OCI-LY3 (cell line): Measurements from ENCODE around the gene GAL3ST2.

ENCODE experiments used
- H2AFZ ChIP-seq: fragments of 200-600, 300-600 bp; shearing (Covaris generic); 2 replicates; pipeline ENCODE4 v1.6.0; 2014; ENCODE audit warnings: antibody characterized with exemption, low read depth, low read length
- H3K27ac ChIP-seq: fragments of 200-600, 300-600 bp; sonication (generic); 2 replicates; pipeline ENCODE4 v1.5.1; 2014; ENCODE audit warnings: mild to moderate bottlenecking, low read length, moderate library complexity, mixed read lengths
- H3K27me3 ChIP-seq: fragments of 200-600, 300-600 bp; sonication (generic); 2 replicates; pipeline ENCODE4 v1.6.1; 2014; ENCODE audit warnings: low read depth, low read length, mixed read lengths
- H3K36me3 ChIP-seq: fragments of 200-600, 300-600 bp; sonication (generic); replicated peaks from 2 replicates; pipeline ENCODE3; 2014; ENCODE audit warnings: low read depth, low read length, mixed read lengths
- H3K4me1 ChIP-seq: fragments of 300-600, 200-600 bp; sonication (generic); 2 replicates; pipeline ENCODE4 v1.6.1; 2014; ENCODE audit warnings: low read length, mixed read lengths
- H3K4me2 ChIP-seq: fragments of 200-600, 300-600 bp; sonication (generic); 2 replicates; pipeline ENCODE4 v1.6.1; 2014; ENCODE audit warnings: low read length, mixed read lengths
- H3K4me3 ChIP-seq: fragments of 300-600, 200-600 bp; sonication (generic); 2 replicates; pipeline ENCODE4 v1.5.1; 2014; ENCODE audit warnings: antibody characterized with exemption, mild to moderate bottlenecking, low read length, moderate library complexity
- H3K79me2 ChIP-seq: fragments of 300-600, 200-600 bp; shearing (Covaris generic); 2 replicates; pipeline ENCODE4 v1.6.1; 2014; ENCODE audit warnings: mild to moderate bottlenecking, low read length, mixed read lengths
- H3K9ac ChIP-seq: fragments of 300-600, 200-600 bp; shearing (Covaris generic); 2 replicates; pipeline ENCODE4 v1.6.0; 2014; ENCODE audit warnings: mild to moderate bottlenecking, low read length, moderate library complexity
- H3K9me3 ChIP-seq: fragments of 200-600, 300-600 bp; shearing (Covaris generic); 2 replicates; pipeline ENCODE4 v1.6.1; 2014; ENCODE audit warnings: low read length, mixed read lengths; ENCODE audit not compliant: insufficient read depth
- H4K20me1 ChIP-seq: fragments of 200-600, 300-600 bp; sonication (generic); 2 replicates; pipeline ENCODE4 v1.6.1; 2016; ENCODE audit warnings: low read length, mixed read lengths; ENCODE audit not compliant: insufficient read depth
- EZH2phosphoT487 ChIP-seq: fragments of 200-600 bp; shearing (Covaris generic); IDR thresholded peaks from 2 replicates; pipeline ENCODE4 v1.6.1; 2018; ENCODE audit warnings: antibody characterized with exemption, mixed run types, low read depth
- TF ChIP-seq, protein P1 (sequence below): fragments of 200-600, 300-600 bp; sonication (generic); IDR thresholded peaks from 2 replicates; pipeline ENCODE4 v1.5.1; 2014; ENCODE audit warnings: antibody characterized with exemption, low read length, low read depth

The GAL3ST2 gene

GRCh38 chr2:241811201-241811951, 34.8 kb downstream of the GAL3ST2 start:
- Histone ChIP-seq H3K4me1 (peaks cover 13% of the 10 kb centered on the region), H3K79me2 (no peaks in the 10 kb centered on the region), H3K4me2 (no peak overlapping the region), H3K27me3 (no peaks in the 10 kb centered on the region), H3K9me3 (no peaks in the 10 kb centered on the region), H3K36me3 (no peaks in the 10 kb centered on the region), H3K9ac (no peak overlapping the region), H3K27ac (no peak overlapping the region), H4K20me1 (no peaks in the 10 kb centered on the region), H2AFZ (no peak overlapping the region), H3K4me3 (no peak overlapping the region)
- TF ChIP-seq, protein P1, sequence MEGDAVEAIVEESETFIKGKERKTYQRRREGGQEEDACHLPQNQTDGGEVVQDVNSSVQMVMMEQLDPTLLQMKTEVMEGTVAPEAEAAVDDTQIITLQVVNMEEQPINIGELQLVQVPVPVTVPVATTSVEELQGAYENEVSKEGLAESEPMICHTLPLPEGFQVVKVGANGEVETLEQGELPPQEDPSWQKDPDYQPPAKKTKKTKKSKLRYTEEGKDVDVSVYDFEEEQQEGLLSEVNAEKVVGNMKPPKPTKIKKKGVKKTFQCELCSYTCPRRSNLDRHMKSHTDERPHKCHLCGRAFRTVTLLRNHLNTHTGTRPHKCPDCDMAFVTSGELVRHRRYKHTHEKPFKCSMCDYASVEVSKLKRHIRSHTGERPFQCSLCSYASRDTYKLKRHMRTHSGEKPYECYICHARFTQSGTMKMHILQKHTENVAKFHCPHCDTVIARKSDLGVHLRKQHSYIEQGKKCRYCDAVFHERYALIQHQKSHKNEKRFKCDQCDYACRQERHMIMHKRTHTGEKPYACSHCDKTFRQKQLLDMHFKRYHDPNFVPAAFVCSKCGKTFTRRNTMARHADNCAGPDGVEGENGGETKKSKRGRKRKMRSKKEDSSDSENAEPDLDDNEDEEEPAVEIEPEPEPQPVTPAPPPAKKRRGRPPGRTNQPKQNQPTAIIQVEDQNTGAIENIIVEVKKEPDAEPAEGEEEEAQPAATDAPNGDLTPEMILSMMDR, result no peak
- no peak for TF ChIP-seq EZH2phosphoT487

DNA sequence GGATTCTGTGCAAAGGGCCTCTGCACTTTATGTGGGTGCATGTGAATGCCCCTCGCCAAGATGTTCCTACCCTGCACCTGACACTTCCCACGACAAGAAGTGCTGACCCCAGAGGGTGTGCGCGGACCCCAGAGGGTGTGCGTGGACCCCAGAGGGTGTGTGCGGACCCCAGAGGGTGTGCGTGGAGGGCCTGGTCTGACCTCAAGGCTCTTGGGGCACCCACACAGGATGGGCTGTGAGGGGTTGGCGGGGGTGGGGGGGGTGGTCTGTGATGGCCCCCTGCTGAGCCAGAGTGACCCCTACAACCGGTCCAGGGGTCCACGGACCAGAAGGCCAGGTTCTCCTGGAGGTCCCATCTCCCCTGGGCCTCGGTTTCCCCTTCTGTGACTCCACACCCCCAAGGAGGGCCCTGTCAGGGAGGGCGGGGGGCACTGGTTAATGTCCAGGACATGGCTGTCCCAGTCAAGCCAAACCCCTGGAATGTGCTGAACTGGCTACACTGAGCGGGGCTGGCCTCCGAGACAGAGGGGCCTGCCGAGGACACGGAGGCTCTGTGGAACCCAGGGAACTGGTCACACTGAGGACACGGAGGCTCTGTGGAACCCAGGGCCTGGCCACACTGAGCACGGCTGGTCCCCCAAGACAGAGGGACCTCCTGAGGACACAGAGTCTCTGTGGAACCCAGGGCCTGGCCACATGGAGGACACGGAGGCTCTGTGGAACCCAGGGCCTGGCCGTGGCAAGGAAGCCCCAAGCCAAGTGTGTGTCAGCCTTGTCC, 35.5 kb downstream of the GAL3ST2 start:
- Histone ChIP-seq H3K27me3 (no peaks in the 10 kb centered on the region), H3K4me3 (no peak overlapping the region), H4K20me1 (no peaks in the 10 kb centered on the region), H3K36me3 (no peaks in the 10 kb centered on the region), H3K4me2 (no peak overlapping the region), H3K79me2 (no peaks in the 10 kb centered on the region), H3K27ac (no peak overlapping the region), H3K9me3 (no peaks in the 10 kb centered on the region), H2AFZ (no peak overlapping the region), H3K9ac (no peak overlapping the region), H3K4me1 (peaks cover 13% of the 10 kb centered on the region)
- TF ChIP-seq, protein P1, result no peak
- TF ChIP-seq EZH2phosphoT487, result no peak

DNA sequence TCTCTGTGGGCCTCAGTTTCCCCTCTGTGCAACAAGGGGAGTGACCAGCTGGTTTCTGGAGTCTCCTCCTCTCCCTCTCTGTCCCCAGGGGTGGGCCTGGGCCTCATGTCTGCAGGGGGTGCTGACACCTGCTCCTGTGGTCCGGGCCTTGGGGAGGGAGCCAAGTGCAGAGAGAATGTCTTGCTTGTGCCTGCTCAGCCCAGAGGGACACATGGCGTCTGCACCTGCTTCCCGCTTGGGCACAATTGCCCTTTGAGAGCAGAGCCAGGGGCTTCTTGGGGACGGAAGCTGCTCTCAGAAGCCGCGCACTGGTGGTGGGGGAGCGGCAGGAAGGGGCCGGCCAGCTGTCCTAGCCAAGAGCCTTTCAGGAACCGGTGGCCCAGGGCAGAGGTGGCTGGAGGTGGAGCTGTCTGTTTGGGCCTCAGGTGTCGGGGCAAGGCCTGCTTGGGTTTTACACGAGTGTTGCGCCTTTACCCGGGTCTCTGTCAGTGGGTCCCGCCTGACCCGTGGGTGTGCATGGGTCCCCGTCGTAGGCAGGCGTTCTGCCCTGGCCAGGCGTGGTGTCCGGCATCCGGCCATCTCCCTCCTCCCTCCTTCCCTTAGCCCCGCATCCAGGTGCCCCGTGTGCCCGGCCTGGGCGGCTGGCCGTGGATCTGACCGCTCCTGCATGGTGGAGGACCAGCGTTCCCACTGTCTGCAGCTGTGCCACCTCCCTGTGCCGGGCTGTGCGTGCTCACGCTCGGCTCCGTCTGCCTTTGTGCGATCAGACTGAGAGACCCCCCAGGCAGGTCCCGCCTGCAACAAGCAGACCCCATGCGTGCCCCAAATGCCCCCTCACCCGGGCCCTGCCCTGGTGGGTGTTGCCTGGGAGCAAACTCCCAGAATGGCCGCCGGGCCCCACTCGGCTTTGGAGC, 36.4 kb downstream of the GAL3ST2 start:
- Histone ChIP-seq H3K27me3 (no peaks in the 10 kb centered on the region), H2AFZ (no peak overlapping the region), H3K4me3 (peak overlapping the region; percentile 54; the same call in 1 of the 2 replicates), H4K20me1 (no peaks in the 10 kb centered on the region), H3K9me3 (no peaks in the 10 kb centered on the region), H3K36me3 (no peaks in the 10 kb centered on the region), H3K79me2 (no peaks in the 10 kb centered on the region), H3K4me2 (peak overlapping the region; percentile 57), H3K9ac (no peak overlapping the region), H3K4me1 (peaks cover 13% of the 10 kb centered on the region), H3K27ac (no peak overlapping the region)
- TF ChIP-seq, protein P1, result no peak
- no peak for TF ChIP-seq EZH2phosphoT487
